Keratinocyte (primary cell): ENCODE data around the gene SIK3.

Experiments
- CTCF ChIP-seq, 3 experiments: IDR thresholded peaks in 1 of 3; conservative IDR thresholded peaks in 1 of 3; optimal IDR thresholded peaks in 1 of 3; 2 replicates in 2 of 3; 3 replicates in 1 of 3; pipeline versions ENCODE3 to v1.5.1; 2011; ENCODE audit warnings: low read length in 3 of 3, mild to moderate bottlenecking in 3 of 3, moderate library complexity in 2 of 3, control low read depth in 1 of 3, inconsistent platforms in 1 of 3; ENCODE audit not compliant: insufficient read depth in 2 of 3; ENCODE audit errors: extremely low read depth in 1 of 3
- EZH2 ChIP-seq: IDR thresholded peaks from one replicate; pipeline ENCODE4 v1.6.1; 2012; ENCODE audit warnings: inconsistent platforms, mild to moderate bottlenecking, low read length, moderate library complexity

- no peak for TF ChIP-seq CTCF (optimal IDR thresholded peaks at IDR 0.05 in 1 of 3, IDR thresholded peaks at IDR 0.05 in 1 of 3, conservative IDR thresholded peaks at IDR 0.05 in 1 of 3; ENCODE audit: extremely low read depth in 1 of 3, insufficient read depth in 2 of 3, low read length in 3 of 3)
- no peak for TF ChIP-seq EZH2
Measured at GRCh38 chr11:116885951-116886655, 212.1 kb downstream of the SIK3 start.
